Panc1 (cell line): ENCODE results near the gene TLE4. TPM values are rescaled to one million over a fixed set of nuclear protein-coding genes. Genes with fewer than 3 reads are reported as not detected.

ENCODE experiments used
- ATAC-seq: fragments of 200-7000 bp; cut with Tn5 transposase; 2 replicates; pipeline ENCODE4 v1.9.1; 2020; ENCODE audit warnings: mild to moderate bottlenecking, moderate library complexity
- BruUV-seq: library from RNA; stranded (reverse); fragments of 400-500 nt; replicated peaks from 2 replicates; lab custom pipeline; 2021; lab: Mats Ljungman, UMichigan
- CTCF ChIA-PET: fragments of 300-600 bp; sonication (Branson Sonifier 250); formaldehyde crosslinking; loops from one replicate; lab custom pipeline; 2022; ENCODE audit warnings: antibody characterized with exemption; lab: Charles Lee
- POLR2A ChIA-PET: fragments of 300-600 bp; sonication (Branson Sonifier 250); formaldehyde crosslinking; loops from one replicate; lab custom pipeline; 2022; ENCODE audit warnings: antibody characterized with exemption; lab: Charles Lee
- DNase-seq: peaks from one replicate; pipeline ENCODE4 v3.0.0-alpha.2; 2010; ENCODE audit warnings: low read depth, low spot score
- H3K27ac ChIP-seq: 2 replicates; pipeline ENCODE4 v1.5.1; 2011; ENCODE audit warnings: mild to moderate bottlenecking, low read length, inconsistent platforms
- H3K27me3 ChIP-seq: fragments of 200-500 bp; sonication (Bioruptor generic); 2 replicates; pipeline ENCODE4 v1.6.0; 2014; ENCODE audit warnings: low read length, inconsistent platforms; ENCODE audit not compliant: control insufficient read depth, insufficient read depth
- H3K36me3 ChIP-seq: fragments of 200-500 bp; sonication (Bioruptor generic); 2 replicates; pipeline ENCODE4 v1.5.1; 2014; ENCODE audit warnings: inconsistent platforms, mild to moderate bottlenecking, low read length, moderate library complexity; ENCODE audit not compliant: control insufficient read depth, insufficient read depth
- H3K4me1 ChIP-seq: 2 replicates; pipeline ENCODE4 v1.5.1; 2011; ENCODE audit warnings: inconsistent platforms, mild to moderate bottlenecking, low read length, moderate library complexity; ENCODE audit not compliant: control insufficient read depth, insufficient read depth
- H3K4me3 ChIP-seq, 2 experiments: 2 replicates each; pipeline ENCODE4 v1.5.1; 2011 to 2012; ENCODE audit warnings: low read depth in 2 of 2, low read length in 2 of 2, mild to moderate bottlenecking in 2 of 2, inconsistent platforms in 1 of 2, moderate library complexity in 1 of 2
- H3K9me3 ChIP-seq: fragments of 200-500 bp; sonication (Bioruptor generic); 2 replicates; pipeline ENCODE4 v1.5.1; 2014; ENCODE audit warnings: low read depth, mild to moderate bottlenecking, inconsistent platforms, low read length, moderate library complexity; ENCODE audit not compliant: control insufficient read depth, insufficient read depth
- CTCF ChIP-seq: fragments of 450-650 bp; IDR thresholded peaks from 2 replicates; pipeline ENCODE4 v1.5.1; 2017; ENCODE audit warnings: mild to moderate bottlenecking
- POLR2AphosphoS5 ChIP-seq: IDR thresholded peaks from 2 replicates; pipeline ENCODE4 v1.6.1; 2012; ENCODE audit warnings: mild to moderate bottlenecking, low read depth, low read length, moderate library complexity
- REST ChIP-seq, 2 experiments: IDR thresholded peaks; 2 replicates each; pipeline ENCODE4 v1.6.1; 2011 to 2012; ENCODE audit warnings: low read depth in 2 of 2, control low read depth in 1 of 2, low read length in 1 of 2, mild to moderate bottlenecking in 1 of 2, moderate library complexity in 1 of 2; ENCODE audit not compliant: insufficient read depth in 1 of 2
- SIN3A ChIP-seq: IDR thresholded peaks from 2 replicates; pipeline ENCODE4 v1.6.1; 2012; ENCODE audit warnings: low read depth, mild to moderate bottlenecking, low read length, moderate library complexity, borderline replicate concordance; ENCODE audit not compliant: insufficient read depth
- TCF7L2 ChIP-seq: IDR thresholded peaks from 2 replicates; pipeline ENCODE4 v1.6.1; 2011; ENCODE audit warnings: mild to moderate bottlenecking, low read depth, low read length, inconsistent platforms
- in situ Hi-C: cut with HindIII; loops from 2 replicates; pipeline ENCODE4 v1.10.0; 2016; ENCODE audit warnings: low sequenced_read_pairs, low pct_unique_long_range_greater_than_20kb
- intact Hi-C: fragments of 100-400 bp; cut with micrococcal nuclease; formaldehyde crosslinking; loops from one replicate; pipeline ENCODE4 v1.10.0; 2022; ENCODE audit not compliant: unreplicated experiment
- total RNA-seq: library from RNA; stranded (reverse); gene quantifications from one replicate; pipeline ENCODE4 v1.2.1, GENCODE V29; 2021; ENCODE audit not compliant: unreplicated experiment

TLE4 gene
- total RNA-seq, 1 experiment from 2014 or later = 8.7 TPM

DNA sequence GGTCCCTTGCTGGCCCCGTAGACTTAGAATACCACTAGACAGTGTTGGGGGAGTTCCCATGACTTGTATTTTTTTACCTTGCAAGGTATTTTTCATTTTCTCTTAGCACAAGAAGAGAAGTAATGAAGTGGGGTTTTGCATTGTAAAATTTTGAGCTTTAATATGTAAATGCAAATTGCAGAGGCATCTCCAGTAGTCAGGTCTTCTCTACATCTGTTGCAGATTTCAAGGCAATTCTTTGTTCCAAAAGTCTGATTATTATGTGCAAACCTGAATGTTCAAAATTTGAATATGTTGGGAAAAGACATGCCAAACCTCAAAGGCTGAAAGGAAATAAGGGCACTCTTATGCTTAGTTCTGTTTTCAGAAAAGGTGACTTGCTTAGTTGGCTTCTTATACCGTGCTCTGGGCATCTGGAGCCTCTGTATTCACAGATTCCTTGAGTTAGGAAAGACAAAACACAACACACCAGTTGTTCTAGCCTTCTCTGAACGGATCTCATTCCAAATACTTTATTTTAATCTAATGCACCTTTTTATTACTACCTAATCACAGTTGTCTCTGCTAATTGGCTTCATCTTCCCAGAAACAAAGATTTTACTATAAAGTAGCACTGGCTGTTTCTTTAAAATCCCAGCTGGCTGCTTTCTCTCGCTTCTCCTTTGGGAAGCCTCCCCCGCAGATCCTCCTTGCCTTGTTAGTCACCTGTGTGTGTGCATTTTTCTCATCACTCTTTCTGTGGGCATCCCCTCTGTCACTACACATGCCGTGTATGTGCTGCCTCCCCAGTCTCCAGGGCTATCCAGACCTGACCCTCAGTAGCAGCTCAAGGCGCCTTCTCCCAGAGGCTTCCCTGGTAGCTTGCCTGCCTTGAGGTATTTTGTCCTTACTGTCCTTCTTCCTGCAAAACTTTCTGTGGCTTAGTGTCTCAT, 138.2 kb downstream of the TLE4 start:
- in situ Hi-C loops = no loop called here
- no TSS peak for BruUV-seq

DNA sequence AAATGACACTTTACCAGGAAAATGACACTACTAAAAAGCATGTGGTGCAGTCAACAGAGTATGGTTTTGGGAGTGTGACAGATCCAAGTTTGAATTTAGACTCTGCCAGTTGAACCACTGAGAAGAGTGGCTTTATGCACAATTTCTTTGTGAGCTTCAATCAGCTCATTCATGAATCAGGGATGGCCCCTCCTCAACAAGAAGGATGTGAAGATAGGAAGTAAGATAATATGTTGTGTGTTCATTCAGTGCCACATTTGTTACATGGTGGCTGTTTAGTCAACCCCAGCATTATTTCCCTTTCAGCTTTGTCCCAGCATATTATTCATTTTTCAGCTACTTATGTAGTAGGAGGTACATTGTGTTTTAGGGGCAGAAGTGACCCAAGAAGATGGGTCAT, 140.1 kb downstream of the TLE4 start:
- DNase-seq = no peak
- ATAC-seq = no peak
- Histone ChIP-seq H3K27ac (no peak overlapping the region), H3K27me3 (no peaks in the 10 kb centered on the region), H3K9me3 (no peaks in the 10 kb centered on the region), H3K4me1 (no peaks in the 10 kb centered on the region), H3K36me3 (no peaks in the 10 kb centered on the region), H3K4me3 (no peak overlapping the region)
- ChIA-PET CTCF (no interaction called here), POLR2A (no interaction called here)
- BruUV-seq = no TSS peak
- in situ Hi-C loops = no loop called here
- intact Hi-C loops = no loop called here
- TF ChIP-seq POLR2AphosphoS5 = no peak
- TF ChIP-seq TCF7L2 = no peak
- no peak for TF ChIP-seq SIN3A
- no peak for TF ChIP-seq CTCF

More for the DNA sequence above, 138.2 kb downstream of the TLE4 start:
- Histone ChIP-seq H3K4me3 (no peak overlapping the region), H3K27ac (no peak overlapping the region), H3K36me3 (no peaks in the 10 kb centered on the region), H3K27me3 (no peaks in the 10 kb centered on the region), H3K4me1 (no peaks in the 10 kb centered on the region), H3K9me3 (no peaks in the 10 kb centered on the region)
- ChIA-PET CTCF (no interaction called here), POLR2A (no interaction called here)
- no peak for DNase-seq
- TF ChIP-seq SIN3A (no peak), TCF7L2 (no peak), REST (IDR thresholded peaks at IDR 0.05; ENCODE audit: insufficient read depth in 1 of 2, low read depth in 2 of 2, low read length in 1 of 2) (no peak), CTCF (no peak), POLR2AphosphoS5 (no peak)
- intact Hi-C loops = no loop called here
- ATAC-seq = no peak
